DMS153 treated with DMSO at 0.1 percent for 48 hours (cell line): ENCODE results near the gene STC2.

Experiments used
- DNase-seq: peaks from one replicate; lab custom pipeline; 2025; ENCODE audit not compliant: unreplicated experiment; lab: John Stamatoyannopoulos, UW

Gene STC2

GRCh38 chr5:173268750-173269432 is 59.3 kb downstream of the STC2 start:
- no peak for DNase-seq

GRCh38 chr5:173265433-173265832 is 62.8 kb downstream of the STC2 start:
- no peak for DNase-seq
